GM12878 (cell line): ENCODE data around the gene KNSTRN. TPM values are rescaled to one million over a fixed set of nuclear protein-coding genes. Genes with fewer than 3 reads are reported as not detected.

ENCODE experiments used
- ATAC-seq: fragments of 200-7000 bp; cut with Tn5 transposase; 3 replicates; pipeline ENCODE4 v1.9.1; 2020; ENCODE audit warnings: mild to moderate bottlenecking, moderate library complexity
- BruUV-seq: library from RNA; stranded (reverse); fragments of 400-500 nt; replicated peaks from 2 replicates; lab custom pipeline; 2021; lab: Mats Ljungman, UMichigan
- CTCF ChIA-PET: fragments of 300-600 bp; sonication (Branson Sonifier 250); formaldehyde crosslinking; extraction: SDS; loops from one replicate; lab custom pipeline; 2021; ENCODE audit warnings: inconsistent platforms; lab: Yijun Ruan, JAX
- POLR2A ChIA-PET: fragments of 350-600 bp; formaldehyde crosslinking; extraction: SDS; loops from one replicate; lab custom pipeline; 2021; ENCODE audit warnings: inconsistent platforms; lab: Charles Lee
- RAD21 ChIA-PET: fragments of 300-600 bp; sonication (Branson Sonifier 250); formaldehyde crosslinking; loops from one replicate; lab custom pipeline; 2023; ENCODE audit warnings: antibody characterized with exemption; ENCODE audit not compliant: unreplicated experiment; lab: Charles Lee
- SMC1A ChIA-PET: fragments of 300-600 bp; sonication (Branson Sonifier 250); formaldehyde crosslinking; loops from one replicate; lab custom pipeline; 2023; ENCODE audit not compliant: unreplicated experiment, uncharacterized antibody; lab: Charles Lee
- DNase-seq: peaks from one replicate; pipeline ENCODE4 v3.0.0-alpha.2; 2011; ENCODE audit warnings: low read depth, low spot score
- FAIRE-seq: peaks from 3 replicates; lab custom pipeline; 2011; peaks lifted over from hg19 to GRCh38; lab: Jason Lieb, UNC
- H2AFZ ChIP-seq: 2 replicates; pipeline ENCODE4 v1.6.0; 2011; ENCODE audit warnings: low read depth, low read length, control low read depth; ENCODE audit not compliant: control insufficient read depth
- H3K27ac ChIP-seq: 2 replicates; pipeline ENCODE4 v1.5.1; 2011; ENCODE audit warnings: control low read depth; ENCODE audit not compliant: control insufficient read depth, insufficient read depth
- H3K27me3 ChIP-seq, 2 experiments: replicated peaks in 1 of 2; 2 replicates each; pipeline versions ENCODE4 v1.6.0 to v1.6.1; 2011; ENCODE audit warnings: low read length in 1 of 2; ENCODE audit not compliant: control insufficient read depth in 2 of 2, insufficient read depth in 2 of 2
- H3K36me3 ChIP-seq, 2 experiments: 2 replicates each; pipeline ENCODE4 v1.5.1; 2011; ENCODE audit warnings: low read length in 1 of 2; ENCODE audit not compliant: control insufficient read depth in 2 of 2, insufficient read depth in 2 of 2
- H3K4me1 ChIP-seq: 2 replicates; pipeline ENCODE4 v1.6.1; 2011; ENCODE audit warnings: mild to moderate bottlenecking, low read length, moderate library complexity, mixed read lengths; ENCODE audit not compliant: control insufficient read depth, insufficient read depth
- H3K4me2 ChIP-seq: 2 replicates; pipeline ENCODE4 v1.6.0; 2011; ENCODE audit warnings: control low read depth; ENCODE audit not compliant: control insufficient read depth, insufficient read depth
- H3K4me3 ChIP-seq: fragments of 200-600 bp; sonication (generic); 2 replicates; pipeline ENCODE4 v1.5.1; 2016
- H3K79me2 ChIP-seq: 2 replicates; pipeline ENCODE4 v1.6.0; 2011; ENCODE audit warnings: low read length; ENCODE audit not compliant: control insufficient read depth, insufficient read depth
- H3K9ac ChIP-seq: 2 replicates; pipeline ENCODE4 v1.8.0; 2011; ENCODE audit warnings: low read length, control low read depth, mixed read lengths; ENCODE audit not compliant: control insufficient read depth, insufficient read depth
- H3K9me3 ChIP-seq: replicated peaks from 3 replicates; pipeline ENCODE4 v1.5.1; 2011; ENCODE audit warnings: mild to moderate bottlenecking, low read length; ENCODE audit not compliant: control insufficient read depth, insufficient read depth
- H4K20me1 ChIP-seq: 2 replicates; pipeline ENCODE4 v1.6.0; 2011; ENCODE audit not compliant: control insufficient read depth, insufficient read depth
- BACH1 ChIP-seq: fragments of 450-650 bp; IDR thresholded peaks from 2 replicates; pipeline ENCODE4 v1.6.1; 2017; ENCODE audit warnings: mild to moderate bottlenecking, borderline replicate concordance
- BMI1 ChIP-seq: fragments of 450-650 bp; IDR thresholded peaks from 2 replicates; pipeline ENCODE4 v1.6.1; 2016; ENCODE audit warnings: mild to moderate bottlenecking, moderate library complexity, borderline replicate concordance
- DPF2 ChIP-seq: fragments of 450-650 bp; IDR thresholded peaks from 2 replicates; pipeline ENCODE4 v1.6.1; 2017; ENCODE audit warnings: mild to moderate bottlenecking
- EZH2 ChIP-seq: IDR thresholded peaks from 2 replicates; pipeline ENCODE4 v1.6.1; 2012; ENCODE audit warnings: low read depth, mild to moderate bottlenecking, control low read depth, inconsistent platforms, low read length, borderline replicate concordance; ENCODE audit not compliant: control insufficient read depth
- GATAD2B ChIP-seq: fragments of 450-650 bp; conservative IDR thresholded peaks from 2 replicates; pipeline ENCODE4 v1.6.1; 2017; ENCODE audit warnings: low read depth, mild to moderate bottlenecking, moderate library complexity
- IKZF1 ChIP-seq: fragments of 450-650 bp; conservative IDR thresholded peaks from 2 replicates; pipeline ENCODE4 v1.6.1; 2017; ENCODE audit warnings: antibody characterized with exemption, mild to moderate bottlenecking
- LARP7 ChIP-seq: fragments of 450-650 bp; IDR thresholded peaks from 2 replicates; pipeline ENCODE4 v1.6.1; 2017; ENCODE audit warnings: mild to moderate bottlenecking
- NBN ChIP-seq: fragments of 450-650 bp; IDR thresholded peaks from 2 replicates; pipeline ENCODE4 v1.6.1; 2016
- NKRF ChIP-seq: fragments of 450-650 bp; conservative IDR thresholded peaks from 2 replicates; pipeline ENCODE4 v1.6.1; 2017; ENCODE audit warnings: mild to moderate bottlenecking, moderate library complexity
- NR2F1 ChIP-seq: fragments of 450-650 bp; conservative IDR thresholded peaks from 2 replicates; pipeline ENCODE4 v1.6.1; 2017; ENCODE audit warnings: mild to moderate bottlenecking
- PBX3 ChIP-seq: IDR thresholded peaks from 2 replicates; pipeline ENCODE4 v1.6.1; 2011; ENCODE audit warnings: mild to moderate bottlenecking, low read depth, low read length, moderate library complexity; ENCODE audit not compliant: insufficient replicate concordance
- POLR2A ChIP-seq: IDR thresholded peaks from 2 replicates; pipeline ENCODE4 v1.6.1; 2011; ENCODE audit warnings: low read depth, mild to moderate bottlenecking, low read length
- RCOR1 ChIP-seq: conservative IDR thresholded peaks from 2 replicates; pipeline ENCODE4 v1.6.1; 2012; ENCODE audit warnings: low read depth, low read length, improper control_type of control experiment
- REST ChIP-seq: IDR thresholded peaks from 2 replicates; pipeline ENCODE4 v1.6.1; 2012; ENCODE audit warnings: mild to moderate bottlenecking, low read depth, low read length
- SMARCA5 ChIP-seq: fragments of 450-650 bp; IDR thresholded peaks from 2 replicates; pipeline ENCODE4 v1.6.1; 2017; ENCODE audit warnings: mild to moderate bottlenecking
- SP1 ChIP-seq: IDR thresholded peaks from one replicate; pipeline ENCODE4 v1.6.1; 2011; ENCODE audit warnings: low read depth, low read length
- SPI1 ChIP-seq: IDR thresholded peaks from 2 replicates; pipeline ENCODE4 v1.6.1; 2011; ENCODE audit warnings: low read depth, mild to moderate bottlenecking, low read length, moderate library complexity, borderline replicate concordance; ENCODE audit not compliant: insufficient read depth
- ZBED1 ChIP-seq: IDR thresholded peaks from 2 replicates; pipeline ENCODE4 v1.6.1; 2016; ENCODE audit warnings: borderline replicate concordance
- WGBS: methylation state at CpG from one replicate; pipeline ENCODE4 v1.1.6; 2016; ENCODE audit warnings: low lambda C conversion rate; ENCODE audit not compliant: insufficient replicate concordance, insufficient coverage; ENCODE audit errors: missing lambda C conversion rate; 5-methylcytosine and 5-hydroxymethylcytosine counted together
- in situ Hi-C: fragments of 300-500 bp; cut with MboI; formaldehyde crosslinking; loops from 9 replicates; pipeline ENCODE4 v1.14.3; 2018; ENCODE audit warnings: mixed read lengths
- intact Hi-C: fragments of 100-400 bp; cut with micrococcal nuclease; formaldehyde crosslinking; loops from one replicate; pipeline ENCODE4 v1.14.2; 2022; ENCODE audit not compliant: unreplicated experiment
- polyA plus RNA-seq, 11 experiments: library from polyadenylated mRNA; depleted of rRNA in 4 of 11; unstranded in 6 of 11; stranded (reverse) in 5 of 11; fragments of >200 nt; fragmentation: Nextera tagmentation in 4 of 11; fragmentation: Illumina TruSeq in 1 of 11; extraction: Ambion mirVana in 4 of 11; extraction: Trizol in 1 of 11; gene quantifications; 1 replicate in 1 of 11; 2 replicates in 10 of 11; pipeline versions ENCODE4 v1.2.1 to v1.2.3, GENCODE V29; 2011 to 2016; ENCODE audit warnings: inconsistent platforms in 2 of 11, missing spikeins in 2 of 11, low read depth in 1 of 11
- total RNA-seq, 4 experiments: library from RNA; depleted of rRNA in 3 of 4; stranded (reverse); fragments of >200 nt in 3 of 4; fragmentation: Illumina TruSeq in 1 of 4; extraction: Trizol in 1 of 4; gene quantifications; 2 replicates each; pipeline versions ENCODE4 v1.2.1 to v1.2.3, GENCODE V29; 2013 to 2021

KNSTRN gene
- total and polyA plus RNA-seq, 10 of the 15 experiments (the other 5 are each of a cell fraction or from before 2014, with no cell fraction given), result 30.3 to 72.1 (median 47.1) TPM

GRCh38 chr15:40357723-40358470, 24.6 kb upstream of the KNSTRN start, which contains the start of gene DISP2:
DISP2 (plus strand) TSS chr15:40358219; CDS start chr15:40358322, 103 bp downstream.
- H3K9ac ChIP-seq, result no peak within 1 kb of the TSS
- ATAC-seq, result peak; percentile 94
- no peak; the same call in 1 of the 2 replicates for TF ChIP-seq POLR2A
- TF ChIP-seq DPF2, result peak; percentile 63
- peak; percentile 14 for TF ChIP-seq SP1
- TF ChIP-seq PBX3, result no peak
- TF ChIP-seq SMARCA5, result 0 out of 2 replicates have a peak, but pooled peaks have one; percentile 38
- 0 out of 2 replicates have a peak, but pooled peaks have one; percentile 25 for TF ChIP-seq NR2F1
- TF ChIP-seq EZH2, result no peak
- TF ChIP-seq BMI1, result no peak
- no peak for TF ChIP-seq ZBED1
- TF ChIP-seq GATAD2B, result 0 out of 2 replicates have a peak, but pooled peaks have one; percentile 63
- 0 out of 2 replicates have a peak, but pooled peaks have one; percentile 31 for TF ChIP-seq RCOR1
- peak; percentile 84 for TF ChIP-seq LARP7
- no peak for TF ChIP-seq SPI1
- peak; percentile 97 for TF ChIP-seq REST
- 0 out of 2 replicates have a peak, but pooled peaks have one; percentile 53 for TF ChIP-seq BACH1
- TF ChIP-seq IKZF1, result peak; percentile 77
- TF ChIP-seq NKRF, result peak; percentile 90
- no peak for TF ChIP-seq NBN

More at GRCh38 chr15:40357723-40358470, 24.6 kb upstream of the KNSTRN start, which contains the start of gene DISP2:
- H3K4me3 ChIP-seq, result peak within 1 kb of the TSS; percentile 68; the same call in 1 of the 2 replicates
- peak within 1 kb of the TSS; percentile 94 for H3K4me2 ChIP-seq
- whole genome bisulfite sequencing, result 7% methylated on average over 60 of the region's 82 CpGs
- H3K4me1 ChIP-seq, result peaks cover 5% of the 10 kb centered on the region; the same call in 1 of the 2 replicates
- no peaks in the 10 kb centered on the region for H3K36me3 ChIP-seq
- RAD21 ChIA-PET, result no interaction called here
- FAIRE-seq (peak; percentile 73), DNase-seq (no peak)
- POLR2A ChIA-PET, result no interaction called here
- BruUV-seq, result no TSS peak
- in situ Hi-C loops, result loop anchor here (5.0 kb wide), 1 partner anchor 51 kb away; the partner anchor contains the start of gene PLCB2
- no peak within 1 kb of the TSS for H3K27ac ChIP-seq
- intact Hi-C loops, result no loop called here
- H2AFZ ChIP-seq, result peak within 1 kb of the TSS; percentile 89
- peaks cover 0 to 6% of the 10 kb centered on the region in 2 experiments; a peak in 3 of 4 replicates for H3K27me3 ChIP-seq
- H3K79me2 ChIP-seq, result no peaks in the 10 kb centered on the region
- SMC1A ChIA-PET, result interaction anchor here (0.7 kb wide), 1 partner anchor 50 kb away, joined by 3 read pairs; no protein-coding TSS in a partner anchor
- CTCF ChIA-PET, result interaction anchor here (0.6 to 1.9 kb wide), 4 partner anchors 11 to 233 kb away, joined by 3 to 4 read pairs (median 4); no protein-coding TSS in a partner anchor
- no peaks in the 10 kb centered on the region for H3K9me3 ChIP-seq
- no peaks in the 10 kb centered on the region for H4K20me1 ChIP-seq
